ENCODE data around the gene MGAT5B. TPM values are rescaled to one million over a fixed set of nuclear protein-coding genes. Genes with fewer than 3 reads are reported as not detected.

Gene MGAT5B
- total and polyA plus RNA-seq, 2 experiments from 2014 or later: 0.11 to 0.16 TPM

DNA sequence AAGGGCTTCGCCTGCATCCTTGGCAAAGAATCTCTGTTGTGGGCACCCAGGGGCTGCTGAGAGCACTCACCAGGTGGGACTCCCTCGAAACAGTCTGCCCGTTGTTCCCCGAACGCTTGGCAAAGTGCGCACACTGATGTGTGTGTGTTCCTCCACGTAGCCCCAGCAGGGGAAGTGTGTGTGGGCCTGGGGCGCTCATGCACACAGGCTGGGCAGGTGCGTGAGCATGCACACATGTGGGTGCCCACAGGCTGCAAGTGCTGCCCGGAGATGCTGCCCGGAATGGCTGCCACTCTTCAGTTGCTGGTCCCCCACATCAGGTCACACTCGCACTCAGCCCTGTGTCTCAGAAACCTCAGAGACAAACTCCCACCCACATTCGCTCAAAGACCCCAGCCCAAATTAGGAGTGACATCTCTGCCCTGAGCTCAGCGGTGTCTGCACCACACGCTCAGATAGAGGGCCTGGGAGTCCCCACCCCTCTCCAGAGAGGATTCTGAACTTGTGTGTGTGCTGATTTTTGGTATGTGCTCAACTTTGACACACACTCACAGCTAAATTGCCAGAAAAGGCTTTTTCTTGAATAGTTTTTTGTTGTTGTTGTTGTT, 119.4 kb downstream of the MGAT5B start:
- Histone ChIP-seq H3K9me3 (ENCODE audit: low read depth) (no peaks in the 10 kb centered on the region), H3K27ac (no peak overlapping the region), H3F3A (ENCODE audit: insufficient read depth) (no peaks in the 10 kb centered on the region), H3K36me3 (ENCODE audit: low read depth) (no peaks in the 10 kb centered on the region), H4K20me1 (ENCODE audit: insufficient read depth) (no peaks in the 10 kb centered on the region), H3K9ac (no peak overlapping the region), H3K9me2 (ENCODE audit: insufficient read depth) (no peaks in the 10 kb centered on the region), H2AFZ (no peak overlapping the region), H3K4me2 (ENCODE audit: unreplicated experiment) (no peak overlapping the region), H3K27me3 (replicated peaks; ENCODE audit: insufficient read depth) (peaks cover 32% of the 10 kb centered on the region), H3K79me2 (ENCODE audit: insufficient read depth) (no peaks in the 10 kb centered on the region), H3K4me1 (ENCODE audit: insufficient read depth) (no peaks in the 10 kb centered on the region), H3K4me3 (no peak overlapping the region)
- in situ Hi-C loops (cut with MboI): no loop called here
- no peak for TF ChIP-seq EZH2 (IDR thresholded peaks at IDR 0.05; ENCODE audit: insufficient read depth, poor library complexity, severe bottlenecking)
- TF ChIP-seq EZH2phosphoT487 (IDR thresholded peaks at IDR 0.05; ENCODE audit: insufficient read depth, low read depth): no peak
- WGBS, 2 experiments (ENCODE audit: low coverage in 1 of 2, low lambda C conversion rate in 2 of 2, missing lambda C conversion rate in 2 of 2): 67 to 73% methylated on average over 15 of the region's 15 CpGs
- DNase-seq: no peak

GRCh38 chr17:76988796-76989195, 120.6 kb downstream of the MGAT5B start:
- in situ Hi-C loops (cut with MboI): no loop called here
- Histone ChIP-seq H2AFZ (no peak overlapping the region), H3K4me2 (ENCODE audit: unreplicated experiment) (no peak overlapping the region), H3K4me3 (no peak overlapping the region), H3K27ac (no peak overlapping the region), H3K9ac (no peak overlapping the region), H3F3A (ENCODE audit: insufficient read depth) (no peaks in the 10 kb centered on the region), H3K36me3 (ENCODE audit: low read depth) (no peaks in the 10 kb centered on the region), H3K4me1 (ENCODE audit: insufficient read depth) (no peaks in the 10 kb centered on the region), H3K79me2 (ENCODE audit: insufficient read depth) (no peaks in the 10 kb centered on the region), H3K9me2 (ENCODE audit: insufficient read depth) (no peaks in the 10 kb centered on the region), H3K9me3 (ENCODE audit: low read depth) (no peaks in the 10 kb centered on the region), H4K20me1 (ENCODE audit: insufficient read depth) (no peaks in the 10 kb centered on the region), H3K27me3 (replicated peaks; ENCODE audit: insufficient read depth) (peaks cover 26% of the 10 kb centered on the region)
- no peak for DNase-seq
- TF ChIP-seq EZH2phosphoT487 (IDR thresholded peaks at IDR 0.05; ENCODE audit: insufficient read depth, low read depth) (no peak), EZH2 (IDR thresholded peaks at IDR 0.05; ENCODE audit: insufficient read depth, poor library complexity, severe bottlenecking) (no peak)
- WGBS, 2 experiments (ENCODE audit: low coverage in 1 of 2, low lambda C conversion rate in 2 of 2, missing lambda C conversion rate in 2 of 2): 75 to 76% methylated on average over 13 of the region's 13 CpGs

GRCh38 chr17:76989519-76989918, 121.3 kb downstream of the MGAT5B start:
- no peaks in the 10 kb centered on the region for H3K36me3 ChIP-seq (ENCODE audit: low read depth)
- no peak for DNase-seq
- H3K9me3 ChIP-seq (ENCODE audit: low read depth): no peaks in the 10 kb centered on the region
- no peaks in the 10 kb centered on the region for H4K20me1 ChIP-seq (ENCODE audit: insufficient read depth)
- in situ Hi-C loops (cut with MboI): no loop called here
- no peak overlapping the region for H2AFZ ChIP-seq
- H3K27me3 ChIP-seq (replicated peaks; ENCODE audit: insufficient read depth): peaks cover 22% of the 10 kb centered on the region
- no peak overlapping the region for H3K4me3 ChIP-seq
- no peak overlapping the region for H3K27ac ChIP-seq
- no peaks in the 10 kb centered on the region for H3K4me1 ChIP-seq (ENCODE audit: insufficient read depth)
- H3F3A ChIP-seq (ENCODE audit: insufficient read depth): no peaks in the 10 kb centered on the region
- no peak overlapping the region for H3K4me2 ChIP-seq (ENCODE audit: unreplicated experiment)
- TF ChIP-seq EZH2 (IDR thresholded peaks at IDR 0.05; ENCODE audit: insufficient read depth, poor library complexity, severe bottlenecking) (no peak), EZH2phosphoT487 (IDR thresholded peaks at IDR 0.05; ENCODE audit: insufficient read depth, low read depth) (no peak)
- no peaks in the 10 kb centered on the region for H3K9me2 ChIP-seq (ENCODE audit: insufficient read depth)
- no peak overlapping the region for H3K9ac ChIP-seq
- WGBS, 2 experiments (ENCODE audit: low coverage in 1 of 2, low lambda C conversion rate in 2 of 2, missing lambda C conversion rate in 2 of 2): 67 to 73% methylated on average over 5 of the region's 5 CpGs
- H3K79me2 ChIP-seq (ENCODE audit: insufficient read depth): no peaks in the 10 kb centered on the region

DNA sequence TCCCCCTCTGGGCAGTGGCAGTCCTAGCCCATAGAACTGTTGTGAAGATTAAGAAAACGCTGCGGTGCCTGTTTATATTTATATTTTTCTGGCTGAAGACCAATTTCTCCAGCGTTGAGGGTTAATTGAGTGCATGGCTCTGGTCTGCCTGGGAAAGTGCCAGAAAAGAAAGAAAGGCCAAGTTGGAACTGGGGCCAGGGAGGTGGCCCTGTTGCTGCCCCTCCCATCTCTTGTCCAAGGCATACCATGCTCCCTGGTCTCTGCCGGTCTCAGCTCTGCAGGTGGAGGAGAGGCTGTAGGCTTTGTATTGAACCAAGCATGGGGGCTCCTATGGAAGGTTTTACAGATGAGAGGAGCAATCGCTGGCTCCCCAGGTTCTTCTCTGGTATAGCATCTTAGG, 124.7 kb downstream of the MGAT5B start:
- Histone ChIP-seq H3K9me3 (ENCODE audit: low read depth) (no peaks in the 10 kb centered on the region), H3K4me2 (ENCODE audit: unreplicated experiment) (no peak overlapping the region), H3F3A (ENCODE audit: insufficient read depth) (no peaks in the 10 kb centered on the region), H3K4me3 (no peak overlapping the region), H3K9ac (no peak overlapping the region), H3K36me3 (ENCODE audit: low read depth) (no peaks in the 10 kb centered on the region), H2AFZ (no peak overlapping the region), H3K79me2 (ENCODE audit: insufficient read depth) (no peaks in the 10 kb centered on the region), H3K27me3 (replicated peaks; ENCODE audit: insufficient read depth) (peaks cover 49% of the 10 kb centered on the region), H3K4me1 (ENCODE audit: insufficient read depth) (no peaks in the 10 kb centered on the region), H3K27ac (no peak overlapping the region), H4K20me1 (ENCODE audit: insufficient read depth) (no peaks in the 10 kb centered on the region), H3K9me2 (ENCODE audit: insufficient read depth) (no peaks in the 10 kb centered on the region)
- DNase-seq: no peak
- WGBS, 2 experiments (ENCODE audit: low coverage in 1 of 2, low lambda C conversion rate in 2 of 2, missing lambda C conversion rate in 2 of 2): 38 to 44% methylated on average over 5 of the region's 5 CpGs
- in situ Hi-C loops (cut with MboI): no loop called here
- TF ChIP-seq EZH2 (IDR thresholded peaks at IDR 0.05; ENCODE audit: insufficient read depth, poor library complexity, severe bottlenecking) (no peak), EZH2phosphoT487 (IDR thresholded peaks at IDR 0.05; ENCODE audit: insufficient read depth, low read depth) (no peak)

- Histone ChIP-seq H4K20me1 (ENCODE audit: insufficient read depth) (no peaks in the 10 kb centered on the region), H3K27me3 (replicated peaks; ENCODE audit: insufficient read depth) (peaks cover 56% of the 10 kb centered on the region), H3K9ac (no peak overlapping the region), H3F3A (ENCODE audit: insufficient read depth) (no peaks in the 10 kb centered on the region), H2AFZ (no peak overlapping the region), H3K9me3 (ENCODE audit: low read depth) (no peaks in the 10 kb centered on the region), H3K9me2 (ENCODE audit: insufficient read depth) (no peaks in the 10 kb centered on the region), H3K4me2 (ENCODE audit: unreplicated experiment) (no peak overlapping the region), H3K27ac (no peak overlapping the region), H3K4me1 (ENCODE audit: insufficient read depth) (no peaks in the 10 kb centered on the region), H3K36me3 (ENCODE audit: low read depth) (no peaks in the 10 kb centered on the region), H3K79me2 (ENCODE audit: insufficient read depth) (no peaks in the 10 kb centered on the region), H3K4me3 (no peak overlapping the region)
- TF ChIP-seq EZH2 (IDR thresholded peaks at IDR 0.05; ENCODE audit: insufficient read depth, poor library complexity, severe bottlenecking) (no peak), EZH2phosphoT487 (IDR thresholded peaks at IDR 0.05; ENCODE audit: insufficient read depth, low read depth) (no peak)
- 52 to 54% methylated on average over 5 of the region's 5 CpGs for WGBS, 2 experiments (ENCODE audit: low coverage in 1 of 2, low lambda C conversion rate in 2 of 2, missing lambda C conversion rate in 2 of 2)
- no peak for DNase-seq
- in situ Hi-C loops (cut with MboI): no loop called here
Measured at GRCh38 chr17:76993651-76994050, 125.4 kb downstream of the MGAT5B start.
